HepG2 (cell line): ENCODE measurements around the gene SYCP2. TPM values are rescaled to one million over a fixed set of nuclear protein-coding genes. Genes with fewer than 3 reads are reported as not detected.
A peak's percentile ranks its signal among the peaks of the same experiment; 100 is the strongest.

Experiments
- BCL6 ChIP-seq: IDR thresholded peaks from 2 replicates; pipeline ENCODE4 v1.6.1; 2016; ENCODE audit warnings: missing genetic modification reagents, missing compliant biosample characterization
- CEBPB ChIP-seq: IDR thresholded peaks from 2 replicates; pipeline ENCODE4 v1.6.1; 2011; ENCODE audit warnings: low read depth, low read length, improper control_type of control experiment, borderline replicate concordance
- HDAC1 ChIP-seq: sonication (generic); formaldehyde crosslinking; IDR thresholded peaks from 2 replicates; pipeline ENCODE4 v1.5.1; 2020; ENCODE audit warnings: mild to moderate bottlenecking, missing genetic modification reagents
- HNF4A ChIP-seq: sonication (generic); formaldehyde crosslinking; IDR thresholded peaks from 2 replicates; pipeline ENCODE4 v1.4.0; 2020; ENCODE audit warnings: missing genetic modification reagents
- HOXA7 ChIP-seq: sonication (generic); formaldehyde crosslinking; IDR thresholded peaks from 2 replicates; pipeline ENCODE4 v1.8.1; 2022; ENCODE audit warnings: mild to moderate bottlenecking, missing genetic modification reagents, moderate library complexity
- MZF1 ChIP-seq: sonication (generic); formaldehyde crosslinking; IDR thresholded peaks from 2 replicates; pipeline ENCODE4 v1.8.1; 2023; ENCODE audit warnings: mild to moderate bottlenecking, missing genetic modification reagents, borderline replicate concordance
- NBN ChIP-seq: fragments of 450-650 bp; conservative IDR thresholded peaks from 2 replicates; pipeline ENCODE4 v1.6.1; 2017
- RCOR2 ChIP-seq: IDR thresholded peaks from 2 replicates; pipeline ENCODE4 v1.6.1; 2016; ENCODE audit warnings: missing biosample characterization, missing genetic modification reagents
- REXO4 ChIP-seq: sonication (generic); formaldehyde crosslinking; IDR thresholded peaks from 2 replicates; pipeline ENCODE4 v1.8.0; 2022; ENCODE audit warnings: missing genetic modification reagents, mild to moderate bottlenecking, borderline replicate concordance
- SIX4 ChIP-seq: sonication (generic); formaldehyde crosslinking; IDR thresholded peaks from 2 replicates; pipeline ENCODE4 v1.4.0; 2020; ENCODE audit warnings: missing genetic modification reagents
- ZBTB33 ChIP-seq: sonication (generic); formaldehyde crosslinking; IDR thresholded peaks from 2 replicates; pipeline ENCODE4 v1.4.0; 2020; ENCODE audit warnings: missing genetic modification reagents
- ZNF24 ChIP-seq: fragments of 450-650 bp; IDR thresholded peaks from 2 replicates; pipeline ENCODE4 v1.6.1; 2017; ENCODE audit warnings: antibody characterized with exemption, mild to moderate bottlenecking
- ZNF253 ChIP-seq: sonication (generic); formaldehyde crosslinking; IDR thresholded peaks from 2 replicates; pipeline ENCODE4 v1.8.0; 2022; ENCODE audit warnings: mild to moderate bottlenecking, missing genetic modification reagents, borderline replicate concordance
- ZNF350 ChIP-seq: sonication (generic); formaldehyde crosslinking; IDR thresholded peaks from 2 replicates; pipeline ENCODE4 v1.4.0; 2020; ENCODE audit warnings: mild to moderate bottlenecking, low read depth, missing genetic modification reagents, borderline replicate concordance
- ZNF383 ChIP-seq: sonication (generic); formaldehyde crosslinking; IDR thresholded peaks from 2 replicates; pipeline ENCODE4 v1.4.0; 2020; ENCODE audit warnings: missing genetic modification reagents, mild to moderate bottlenecking, borderline replicate concordance
- ZNF431 ChIP-seq: sonication (generic); formaldehyde crosslinking; IDR thresholded peaks from 2 replicates; pipeline ENCODE4 v1.9.0; 2022; ENCODE audit warnings: missing genetic modification reagents, low read depth, mild to moderate bottlenecking, borderline replicate concordance
- ZNF546 ChIP-seq: sonication (generic); formaldehyde crosslinking; conservative IDR thresholded peaks from 2 replicates; pipeline ENCODE4 v1.8.1; 2023; ENCODE audit warnings: mild to moderate bottlenecking, missing genetic modification reagents
- ZNF569 ChIP-seq: sonication (generic); formaldehyde crosslinking; IDR thresholded peaks from 2 replicates; pipeline ENCODE4 v1.5.0; 2020; ENCODE audit warnings: mild to moderate bottlenecking, missing genetic modification reagents, moderate library complexity, borderline replicate concordance
- ZNF614 ChIP-seq: IDR thresholded peaks from 2 replicates; pipeline ENCODE4 v1.6.1; 2018; ENCODE audit warnings: missing biosample characterization, missing genetic modification reagents, inconsistent platforms, borderline replicate concordance
- polyA plus RNA-seq, 8 experiments: library from polyadenylated mRNA; depleted of rRNA in 3 of 8; stranded (reverse) in 7 of 8; unstranded in 1 of 8; fragments of >200 nt; fragmentation: Illumina TruSeq in 4 of 8; extraction: Trizol in 4 of 8; gene quantifications; 2 replicates each; pipeline versions ENCODE4 v1.2.1 to v1.2.3, GENCODE V29; 2011 to 2016; ENCODE audit warnings: low read depth in 4 of 8, missing spikeins in 1 of 8, mixed read lengths in 1 of 8; ENCODE audit not compliant: insufficient read depth in 1 of 8
- total RNA-seq, 5 experiments: library from RNA; depleted of rRNA; stranded (reverse); fragments of >200 nt; fragmentation: Illumina TruSeq; extraction: Trizol; gene quantifications; 2 replicates each; pipeline ENCODE4 v1.2.3, GENCODE V29; 2016; ENCODE audit warnings: low read depth in 1 of 5
- TF ChIP-seq, protein P1 (sequence below): sonication (generic); formaldehyde crosslinking; IDR thresholded peaks from 2 replicates; pipeline ENCODE4 v1.4.0; 2020; ENCODE audit warnings: missing genetic modification reagents
- TF ChIP-seq, protein P2 (sequence below): sonication (generic); formaldehyde crosslinking; IDR thresholded peaks from 2 replicates; pipeline ENCODE4 v1.5.0; 2020; ENCODE audit warnings: missing genetic modification reagents
- TF ChIP-seq, protein P3 (sequence below): sonication (generic); formaldehyde crosslinking; IDR thresholded peaks from 2 replicates; pipeline ENCODE4 v1.5.0; 2020; ENCODE audit warnings: missing genetic modification reagents

The SYCP2 gene
- total and polyA plus RNA-seq, 2 of the 13 experiments (the other 11 are each of a cell fraction or from before 2014, with no cell fraction given) = 0.07 to 0.24 TPM

DNA sequence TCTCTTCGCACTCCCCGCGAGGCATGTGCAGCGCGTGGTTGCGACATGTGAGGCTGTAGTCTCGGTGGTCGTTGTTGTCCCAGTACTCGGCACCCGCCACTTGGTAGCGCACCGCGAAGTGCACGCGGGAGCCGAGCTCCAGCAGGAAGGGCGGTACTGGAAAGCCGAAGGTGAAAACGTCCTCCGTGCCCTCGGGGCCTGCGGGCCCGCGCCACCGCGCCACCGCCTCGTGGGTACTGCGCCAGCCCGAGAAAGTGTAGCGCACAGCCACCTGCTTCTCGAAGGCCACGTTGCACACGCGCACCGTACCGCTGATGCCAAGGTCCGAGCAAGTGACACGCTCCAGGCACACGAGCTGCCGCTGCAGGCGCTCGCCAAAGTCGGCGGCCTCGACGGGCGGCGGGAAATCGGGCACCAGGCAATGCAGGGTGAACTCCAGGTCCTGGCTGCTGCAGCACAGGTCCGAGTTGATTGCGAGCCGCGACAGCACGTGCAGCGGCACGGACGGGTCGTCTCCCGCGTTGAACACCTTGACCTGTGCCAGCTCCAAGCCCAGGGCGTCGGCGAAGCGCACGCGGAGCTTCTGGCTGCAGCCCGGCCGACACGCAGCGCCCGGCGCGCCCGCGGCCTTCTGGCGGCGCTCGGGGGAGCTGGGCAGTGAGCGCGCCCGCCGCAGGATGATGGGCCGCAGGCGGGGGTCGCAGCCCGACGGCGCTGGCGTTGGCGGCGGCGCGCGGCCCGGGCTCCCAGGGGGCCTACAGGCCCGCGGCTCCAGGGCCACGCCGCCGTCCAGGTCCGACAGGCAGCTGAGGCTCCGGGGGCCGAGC, 5.8 kb upstream of the SYCP2 start (continued):
- TF ChIP-seq SIX4 (CRISPR knock-in tag) (no peak), ZNF383 (CRISPR knock-in tag) (no peak), ZNF24 (no peak), NBN (no peak), HNF4A (0 out of 2 replicates have a peak, but pooled peaks have one; percentile 2), REXO4 (CRISPR knock-in tag) (no peak), BCL6 (no peak), ZBTB33 (CRISPR knock-in tag) (peak; percentile 96), RCOR2 (no peak), ZNF546 (CRISPR knock-in tag) (no peak), ZNF569 (CRISPR knock-in tag) (no peak), HOXA7 (CRISPR knock-in tag) (no peak), ZNF350 (no peak), HDAC1 (CRISPR knock-in tag) (peak; percentile 48; the same call in 1 of the 2 replicates), MZF1 (CRISPR knock-in tag) (no peak), ZNF253 (CRISPR knock-in tag) (no peak), ZNF431 (CRISPR knock-in tag) (no peak), CEBPB (peak; percentile 75), ZNF614 (CRISPR knock-in tag) (no peak)
- TF ChIP-seq, protein P1, sequence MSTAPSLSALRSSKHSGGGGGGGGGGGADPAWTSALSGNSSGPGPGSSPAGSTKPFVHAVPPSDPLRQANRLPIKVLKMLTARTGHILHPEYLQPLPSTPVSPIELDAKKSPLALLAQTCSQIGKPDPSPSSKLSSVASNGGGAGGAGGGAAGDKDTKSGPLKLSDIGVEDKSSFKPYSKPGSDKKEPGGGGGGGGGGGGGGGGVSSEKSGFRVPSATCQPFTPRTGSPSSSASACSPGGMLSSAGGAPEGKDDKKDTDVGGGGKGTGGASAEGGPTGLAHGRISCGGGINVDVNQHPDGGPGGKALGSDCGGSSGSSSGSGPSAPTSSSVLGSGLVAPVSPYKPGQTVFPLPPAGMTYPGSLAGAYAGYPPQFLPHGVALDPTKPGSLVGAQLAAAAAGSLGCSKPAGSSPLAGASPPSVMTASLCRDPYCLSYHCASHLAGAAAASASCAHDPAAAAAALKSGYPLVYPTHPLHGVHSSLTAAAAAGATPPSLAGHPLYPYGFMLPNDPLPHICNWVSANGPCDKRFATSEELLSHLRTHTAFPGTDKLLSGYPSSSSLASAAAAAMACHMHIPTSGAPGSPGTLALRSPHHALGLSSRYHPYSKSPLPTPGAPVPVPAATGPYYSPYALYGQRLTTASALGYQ (CRISPR knock-in tag) = no peak
- TF ChIP-seq, protein P2, sequence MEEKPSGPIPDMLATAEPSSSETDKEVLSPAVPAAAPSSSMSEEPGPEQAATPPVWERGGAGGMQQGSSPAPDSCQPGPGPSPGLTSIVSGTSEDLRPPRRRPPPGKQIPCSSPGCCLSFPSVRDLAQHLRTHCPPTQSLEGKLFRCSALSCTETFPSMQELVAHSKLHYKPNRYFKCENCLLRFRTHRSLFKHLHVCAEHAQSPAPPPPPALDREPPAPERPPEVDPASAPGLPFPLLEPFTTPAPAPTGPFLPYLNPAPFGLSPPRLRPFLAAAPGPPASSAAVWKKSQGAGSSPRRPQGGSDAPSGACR (CRISPR knock-in tag) = no peak
- TF ChIP-seq, protein P3, sequence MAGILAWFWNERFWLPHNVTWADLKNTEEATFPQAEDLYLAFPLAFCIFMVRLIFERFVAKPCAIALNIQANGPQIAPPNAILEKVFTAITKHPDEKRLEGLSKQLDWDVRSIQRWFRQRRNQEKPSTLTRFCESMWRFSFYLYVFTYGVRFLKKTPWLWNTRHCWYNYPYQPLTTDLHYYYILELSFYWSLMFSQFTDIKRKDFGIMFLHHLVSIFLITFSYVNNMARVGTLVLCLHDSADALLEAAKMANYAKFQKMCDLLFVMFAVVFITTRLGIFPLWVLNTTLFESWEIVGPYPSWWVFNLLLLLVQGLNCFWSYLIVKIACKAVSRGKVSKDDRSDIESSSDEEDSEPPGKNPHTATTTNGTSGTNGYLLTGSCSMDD (CRISPR knock-in tag) = 0 out of 2 replicates have a peak, but pooled peaks have one; percentile 34
